Measurements from ENCODE around the gene EPN2. TPM values are rescaled to one million over a fixed set of nuclear protein-coding genes. Genes with fewer than 3 reads are reported as not detected.

The EPN2 gene
- total RNA-seq, 1 experiment from 2014 or later: 13.5 TPM

- DNase-seq (ENCODE audit: low read depth): no peak
These were observed 127.7 kb downstream of the EPN2 start for GRCh38 chr17:19364699-19365498.

- no peak for DNase-seq (ENCODE audit: low read depth)
These were observed 128.3 kb downstream of the EPN2 start for GRCh38 chr17:19365499-19365817.

GRCh38 chr17:19365833-19366636, 128.9 kb downstream of the EPN2 start:
- DNase-seq (ENCODE audit: low read depth): no peak

DNA sequence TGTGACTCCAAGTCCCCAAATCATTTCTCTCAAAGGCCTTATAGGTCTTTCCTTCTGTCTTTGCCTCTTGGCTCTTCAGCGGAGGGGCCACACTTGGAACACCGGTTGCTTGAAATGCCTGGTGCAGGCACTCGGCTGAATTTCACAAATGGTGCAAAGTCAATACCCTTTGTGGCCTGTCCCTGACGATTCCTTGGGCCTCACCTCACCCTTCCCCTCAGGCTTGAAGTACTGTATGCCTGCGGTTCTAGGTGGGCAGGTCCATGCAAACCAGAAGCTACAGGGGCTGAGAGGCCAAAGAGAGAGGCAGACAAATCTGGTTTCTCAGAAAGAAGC, 129.4 kb downstream of the EPN2 start:
- DNase-seq (ENCODE audit: low read depth): no peak

- no peak for DNase-seq (ENCODE audit: low read depth)
These were observed 131.1 kb downstream of the EPN2 start for GRCh38 chr17:19368229-19368628.

GRCh38 chr17:19369107-19369778, 132.1 kb downstream of the EPN2 start:
- DNase-seq (ENCODE audit: low read depth): no peak

DNA sequence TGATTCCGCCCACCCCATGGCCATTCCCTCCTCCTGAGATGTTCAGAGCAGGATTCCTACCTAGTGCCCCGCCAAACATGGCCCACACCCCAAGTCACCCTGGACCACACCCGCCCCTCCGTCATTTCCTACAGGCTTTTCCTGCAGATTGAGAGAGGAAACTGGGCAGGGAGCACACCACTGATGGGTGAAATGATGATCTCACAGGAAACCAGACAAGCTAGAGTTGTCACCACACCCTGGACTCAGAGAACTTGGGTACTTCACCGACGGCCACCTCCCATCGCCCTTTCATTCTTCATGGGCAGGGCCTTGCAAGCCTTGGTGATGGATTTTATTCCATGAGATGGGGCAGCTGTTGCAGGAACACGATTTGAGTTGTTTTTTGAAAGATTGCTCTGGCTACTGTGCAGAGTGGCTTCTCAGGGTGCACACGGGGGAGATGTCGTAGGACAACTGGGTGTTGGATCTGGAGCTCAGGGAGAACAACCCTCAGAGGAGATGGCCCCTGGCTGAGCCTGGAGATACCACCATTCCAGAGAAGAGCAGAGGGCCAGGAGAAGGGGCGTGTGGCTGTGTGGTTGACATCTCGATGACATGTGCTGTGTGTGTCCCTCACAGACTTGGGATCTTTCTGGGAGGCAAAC, 132.8 kb downstream of the EPN2 start:
- no peak for DNase-seq (ENCODE audit: low read depth)

GRCh38 chr17:19370493-19370960, 133.4 kb downstream of the EPN2 start:
- peak; percentile 25 for DNase-seq (ENCODE audit: low read depth)

DNA sequence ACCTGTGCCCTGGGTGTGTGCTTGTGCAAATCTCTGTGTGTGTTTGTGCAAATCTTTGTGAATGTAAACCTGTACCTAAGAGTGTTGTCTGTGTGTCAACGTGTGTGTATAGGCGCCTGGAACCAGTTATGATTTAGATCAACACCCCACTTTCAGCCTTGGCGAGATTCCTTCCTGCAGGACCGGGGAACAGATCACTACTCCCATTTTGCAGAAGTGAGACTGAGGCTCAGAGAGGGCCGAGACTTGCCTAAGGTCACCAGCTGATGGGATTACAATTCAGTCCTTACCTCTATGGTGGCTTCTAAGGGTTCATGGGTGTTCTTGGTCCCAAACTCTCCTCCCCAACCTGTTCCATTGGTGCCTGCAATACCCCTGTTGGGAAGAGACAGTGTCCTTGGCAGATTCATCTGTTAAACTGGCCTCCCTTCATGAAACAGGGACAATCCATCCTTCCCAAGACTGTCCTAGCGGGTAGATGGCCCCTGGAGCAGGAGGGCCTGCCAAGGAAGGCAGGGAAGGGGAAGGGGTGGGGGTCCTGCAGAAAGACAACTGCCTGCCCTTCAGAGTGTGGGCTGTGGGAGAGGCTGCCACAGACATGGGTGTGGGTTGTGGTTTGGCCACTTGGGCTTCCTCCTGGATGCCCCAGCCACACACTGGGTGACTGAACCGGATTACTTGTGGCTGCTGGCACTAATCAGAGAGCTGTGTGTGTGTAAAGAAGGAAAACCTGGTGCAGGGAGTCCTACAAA, 134.3 kb downstream of the EPN2 start:
- DNase-seq (ENCODE audit: low read depth): no peak

GRCh38 chr17:19372011-19372370, 134.8 kb downstream of the EPN2 start:
- DNase-seq (ENCODE audit: low read depth): no peak

DNA sequence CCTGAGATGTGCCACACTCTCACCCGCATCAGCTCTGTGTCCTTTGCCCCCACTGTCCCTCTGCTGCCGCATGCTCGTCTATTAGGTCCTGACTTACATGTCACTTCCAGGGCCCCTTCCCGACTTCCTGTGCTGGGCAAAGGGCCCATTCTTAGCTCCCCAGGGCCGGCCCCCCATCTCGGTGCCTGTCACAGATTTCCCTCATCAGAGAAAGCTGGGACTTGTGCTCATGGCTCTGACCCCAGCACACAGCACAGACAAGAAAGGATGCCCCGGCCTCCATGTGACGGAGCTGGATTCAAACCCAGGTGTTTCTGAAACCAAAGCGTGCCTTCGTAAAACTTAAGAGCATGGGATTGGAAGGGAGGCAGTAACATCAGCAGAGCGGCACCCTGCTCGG, 135.3 kb downstream of the EPN2 start:
- no peak for DNase-seq (ENCODE audit: low read depth)

DNA sequence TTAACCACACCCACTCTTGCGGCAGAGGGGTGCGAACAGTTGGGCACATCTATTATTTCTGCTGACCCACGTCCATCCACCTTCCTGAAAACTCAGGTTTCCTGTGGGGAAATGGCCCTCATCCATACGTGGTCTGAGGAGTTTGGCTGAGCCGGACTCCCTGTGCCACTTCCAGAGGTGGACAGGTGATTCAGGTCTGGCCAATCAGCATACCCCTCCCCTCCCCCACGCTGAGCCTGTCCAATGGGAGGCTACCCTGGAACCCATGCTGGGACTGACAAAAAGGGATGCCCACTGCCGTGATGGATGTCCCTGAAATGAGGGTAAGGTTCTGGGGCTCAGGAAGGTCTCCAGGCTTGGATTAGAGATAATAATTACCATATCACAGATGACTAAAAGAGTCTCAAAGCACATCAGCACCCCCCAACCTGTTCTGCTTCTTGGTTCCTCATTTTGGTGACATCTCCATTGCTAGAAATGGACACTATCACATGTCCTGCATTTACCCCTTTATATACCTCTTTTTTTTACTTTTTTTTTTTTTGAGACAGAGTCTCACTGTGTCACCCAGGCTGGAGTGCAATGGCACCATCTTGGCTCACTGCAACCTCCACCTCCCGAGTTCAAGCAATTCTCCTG, 135.8 kb downstream of the EPN2 start:
- DNase-seq (ENCODE audit: low read depth): no peak

DNA sequence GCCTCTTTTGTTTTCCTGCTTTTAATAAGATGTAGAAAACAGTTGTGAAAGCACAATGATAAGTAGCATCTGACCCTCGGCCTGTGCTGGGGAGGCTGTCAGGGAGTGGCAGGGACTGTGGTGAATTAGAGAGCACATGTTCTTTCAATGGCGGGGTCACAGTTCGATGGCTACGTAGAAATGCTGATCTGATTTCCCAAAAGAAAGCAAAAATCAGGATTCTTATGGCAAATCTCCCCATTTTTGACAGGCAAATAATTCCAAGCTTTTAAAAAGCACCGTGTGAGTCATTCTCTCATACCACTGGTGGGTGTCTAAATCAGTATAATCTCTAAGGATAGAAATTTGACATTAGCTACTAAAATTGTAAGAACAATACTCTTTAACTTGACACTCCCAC, 137.0 kb downstream of the EPN2 start:
- DNase-seq (ENCODE audit: low read depth): no peak

DNA sequence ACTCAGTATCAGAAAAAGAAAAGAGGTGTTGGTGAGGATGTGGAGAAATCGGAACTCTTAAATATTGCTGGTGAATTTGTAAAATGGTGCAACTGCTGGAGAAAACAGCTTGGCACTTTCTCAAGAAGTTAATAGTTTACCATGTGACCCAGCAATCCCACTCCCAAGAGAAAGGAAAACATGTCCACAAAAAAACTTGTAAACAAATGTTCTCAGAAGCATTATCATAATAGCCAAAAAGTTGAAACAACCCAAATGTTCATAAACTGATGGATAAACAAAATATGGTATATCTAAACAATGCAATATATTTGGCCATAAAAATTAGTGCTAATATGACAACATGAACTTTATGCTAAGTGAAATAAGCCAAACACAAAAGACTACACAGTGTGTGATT, 138.6 kb downstream of the EPN2 start:
- no peak for DNase-seq (ENCODE audit: low read depth)

- DNase-seq (ENCODE audit: low read depth): no peak
These were observed 139.6 kb downstream of the EPN2 start for GRCh38 chr17:19376811-19377210.

GRCh38 chr17:19377602-19378415, 140.6 kb downstream of the EPN2 start:
- peak; percentile 99 for DNase-seq (ENCODE audit: low read depth)

GRCh38 chr17:19378416-19379360, 141.5 kb downstream of the EPN2 start, which contains the start of gene MAPK7:
Gene MAPK7, plus strand, starts transcription at chr17:19378498. Its CDS starts 403 bp downstream, at chr17:19378901.
- DNase-seq (ENCODE audit: low read depth): no peak

- DNase-seq (ENCODE audit: low read depth): no peak
These were observed 142.3 kb downstream of the EPN2 start for GRCh38 chr17:19379361-19380065.
